ENCODE measurements around the gene TYMS.

Gene TYMS

DNA sequence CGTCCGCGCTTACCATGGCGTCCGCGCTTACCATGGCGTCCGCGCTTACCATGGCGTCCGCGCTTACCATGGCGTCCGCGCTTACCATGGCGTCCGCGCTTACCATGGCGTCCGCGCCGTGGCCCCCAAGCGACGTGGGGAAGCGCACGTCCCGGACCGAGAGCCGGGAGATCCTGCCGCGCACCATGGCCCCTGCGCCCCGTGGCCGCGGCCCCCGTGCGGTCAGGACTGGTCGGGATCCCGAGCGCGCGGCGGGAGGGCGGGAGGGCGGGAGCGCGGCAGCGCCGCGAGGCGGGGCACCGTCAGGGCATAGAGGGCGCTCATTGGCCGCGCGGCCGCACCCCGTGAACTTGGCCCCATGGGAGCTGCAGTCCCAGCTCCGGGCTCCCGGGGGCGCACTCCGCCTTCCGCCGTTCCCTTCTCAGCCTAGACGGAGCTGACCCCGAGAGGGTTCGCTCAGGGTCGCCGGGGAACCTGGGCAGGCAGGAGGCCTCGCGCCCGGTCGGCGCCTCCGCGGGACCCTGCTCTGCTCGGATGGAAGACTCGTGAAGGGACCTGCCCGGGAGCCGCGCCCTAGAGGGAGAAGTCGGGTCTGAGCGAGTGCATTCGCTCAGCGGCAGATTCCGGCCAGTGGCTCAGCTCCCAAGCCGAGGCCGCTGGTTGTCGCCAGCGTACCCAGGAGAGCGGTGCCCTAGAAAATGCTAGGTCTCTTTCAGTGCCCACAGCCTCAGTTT lies 55.1 kb downstream of the TYMS start, which contains the start of gene ENOSF1:
ENOSF1 (minus strand) TSS at position 230 of the 734 bp plus-strand sequence; CDS start at position 187, 43 bp downstream.
- peak; percentile 42 for DNase-seq (ENCODE audit: low read depth)

DNA sequence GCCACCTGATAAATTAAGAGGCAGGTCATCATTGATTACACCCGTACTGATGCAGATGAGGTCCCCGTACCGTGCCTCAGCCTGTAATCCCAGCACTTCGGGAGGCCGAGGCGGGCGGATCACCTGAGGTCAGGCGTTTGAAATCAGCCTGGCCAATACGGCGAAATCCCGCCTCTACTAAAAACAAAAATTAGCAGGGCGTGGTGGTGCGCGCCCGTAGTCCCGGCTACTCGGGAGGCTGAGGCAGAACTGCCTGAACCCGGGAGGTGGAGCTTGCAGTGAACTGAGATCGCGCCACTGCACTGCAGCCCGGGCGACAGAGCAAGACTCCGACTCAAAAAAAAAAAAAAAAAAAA lies 55.7 kb downstream of the TYMS start:
- no peak for DNase-seq (ENCODE audit: low read depth)

DNA sequence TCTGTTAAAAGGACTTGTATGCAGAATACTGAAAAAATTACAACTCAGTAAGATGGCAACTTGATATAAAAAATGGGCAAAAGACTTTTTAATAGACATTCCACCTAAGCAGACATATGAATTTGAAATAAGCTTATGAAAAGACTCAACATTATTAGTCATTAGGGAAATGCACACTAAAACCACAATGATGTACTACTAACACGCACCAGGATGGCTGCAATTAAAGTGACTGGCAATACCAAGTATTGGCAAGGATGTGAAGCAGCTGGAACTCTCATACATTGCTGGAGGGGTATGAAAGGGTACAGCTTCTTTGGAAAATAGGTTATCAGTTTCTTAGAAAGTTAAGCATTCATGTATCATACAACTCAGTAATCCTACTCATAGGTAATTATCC lies 58.2 kb downstream of the TYMS start:
- no peak for DNase-seq (ENCODE audit: low read depth)

DNA sequence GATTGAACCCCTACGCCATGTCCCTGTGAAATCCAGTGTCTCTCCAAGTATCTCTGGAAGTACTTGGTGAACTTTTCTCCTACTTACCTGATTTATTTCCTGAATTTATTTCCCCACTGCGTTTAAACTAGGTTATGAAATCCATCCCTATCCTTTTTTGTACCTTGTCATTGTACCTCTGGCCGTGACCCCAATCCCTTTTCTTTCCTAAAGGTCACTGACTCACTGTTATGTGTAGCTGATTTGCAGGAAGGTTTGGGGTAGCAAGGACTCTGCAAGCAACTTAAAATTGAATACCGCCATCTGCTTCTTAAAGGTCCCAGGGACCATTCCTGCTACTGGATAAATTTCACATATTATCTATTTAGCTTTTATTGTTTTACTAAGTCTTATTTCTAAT lies 59.5 kb downstream of the TYMS start:
- no peak for DNase-seq (ENCODE audit: low read depth)
